Islet of Langerhans (tissue), 1 donor: ENCODE data around the gene S100A6.

Experiments
- FAIRE-seq: peaks from one replicate; lab custom pipeline; 2011; peaks lifted over from hg19 to GRCh38; lab: Jason Lieb, UNC

S100A6 gene

DNA sequence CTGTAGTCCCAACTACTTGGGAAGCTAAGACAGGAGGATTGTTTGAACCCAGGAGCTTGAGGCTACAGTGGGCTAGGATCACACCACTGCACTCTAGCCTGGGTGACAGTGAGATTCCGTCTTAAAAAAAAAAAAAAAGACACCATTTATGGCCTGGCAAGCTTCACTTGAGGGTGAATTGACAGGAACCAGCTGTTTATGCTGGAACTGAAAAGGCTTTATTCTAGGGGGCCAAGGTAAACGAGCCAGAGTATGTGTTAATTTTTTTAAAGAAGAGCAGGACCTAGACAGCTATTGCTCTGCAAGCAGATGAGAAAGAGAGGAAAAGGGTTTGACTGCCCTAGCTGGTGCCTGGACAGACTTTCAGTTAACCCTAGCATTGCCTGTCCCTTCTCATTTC lies 37.0 kb downstream of the S100A6 start:
- FAIRE-seq, result no peak

DNA sequence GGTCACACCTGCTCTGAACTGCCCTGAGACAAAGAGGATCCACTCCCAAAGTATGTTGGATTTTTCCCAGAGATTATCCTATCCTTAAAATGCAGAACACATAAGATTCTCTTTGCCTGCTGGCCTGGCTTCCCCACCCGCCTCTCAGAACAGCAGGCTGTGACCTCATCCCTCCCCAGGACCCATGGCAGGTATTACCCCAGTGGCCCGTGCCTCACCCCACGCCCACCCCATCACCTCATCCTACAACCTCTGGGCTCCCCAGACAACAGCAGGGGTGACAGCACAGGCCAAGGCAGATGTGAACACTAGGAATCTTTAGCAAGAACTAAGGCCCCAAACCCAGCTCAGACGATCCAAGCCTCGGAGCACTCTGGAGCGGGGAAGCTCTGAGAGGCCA lies 40.3 kb downstream of the S100A6 start:
- no peak for FAIRE-seq

DNA sequence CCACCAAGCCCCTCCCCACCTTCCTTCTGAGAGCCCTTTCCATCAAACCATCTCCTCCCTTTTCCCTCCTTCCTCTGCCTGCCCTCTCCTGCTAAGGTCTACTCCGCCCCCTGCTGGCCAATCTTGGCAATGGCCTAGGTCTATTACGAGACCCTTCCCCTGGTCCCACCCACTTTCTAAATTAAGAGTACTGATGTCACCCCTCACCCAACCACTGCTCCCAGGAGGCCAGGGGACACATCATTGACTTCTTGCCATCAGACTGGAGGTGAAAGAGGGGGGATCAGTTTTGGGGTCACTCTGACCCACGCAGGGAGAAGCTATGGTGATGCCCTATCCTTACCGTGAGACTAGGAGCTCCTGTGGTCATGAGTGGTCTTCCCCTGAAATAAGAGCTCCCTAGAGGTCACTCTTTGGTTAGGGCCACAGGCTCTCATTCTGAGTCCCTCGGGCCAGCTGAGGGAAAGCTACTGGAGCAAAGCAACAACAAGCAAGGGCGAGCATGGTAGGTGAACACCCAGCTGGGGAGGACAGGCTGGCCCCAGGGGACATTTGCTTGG lies 40.7 kb downstream of the S100A6 start:
- FAIRE-seq, result no peak

DNA sequence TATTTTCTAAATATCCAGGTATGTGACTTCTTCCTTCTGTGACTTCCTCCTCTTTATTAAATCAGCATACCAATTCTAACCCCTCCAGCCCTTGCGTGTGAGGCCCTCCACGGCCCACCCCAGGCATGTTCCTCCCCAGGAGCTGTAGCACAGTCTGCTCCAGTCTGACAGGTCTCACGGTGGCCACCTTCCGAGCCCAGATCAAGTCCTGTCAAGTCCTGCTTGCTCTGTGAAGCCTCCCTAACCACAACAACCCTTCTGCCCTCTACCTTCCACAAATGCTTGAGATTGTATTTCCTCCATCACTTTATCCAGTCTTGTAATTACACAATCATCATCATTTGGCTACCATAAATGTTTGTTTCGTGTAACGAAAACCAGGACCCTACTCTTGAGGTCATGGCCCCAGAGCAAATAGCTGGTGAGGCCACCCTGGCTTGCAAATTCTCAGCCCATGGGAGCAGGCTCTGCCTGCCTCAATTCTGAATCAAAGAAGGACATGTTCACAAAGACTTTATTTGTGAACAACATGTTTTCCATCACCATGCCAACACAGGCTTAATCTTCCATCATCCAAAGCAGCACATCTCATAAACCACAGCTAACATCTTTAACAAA lies 42.3 kb downstream of the S100A6 start:
- FAIRE-seq, result no peak

DNA sequence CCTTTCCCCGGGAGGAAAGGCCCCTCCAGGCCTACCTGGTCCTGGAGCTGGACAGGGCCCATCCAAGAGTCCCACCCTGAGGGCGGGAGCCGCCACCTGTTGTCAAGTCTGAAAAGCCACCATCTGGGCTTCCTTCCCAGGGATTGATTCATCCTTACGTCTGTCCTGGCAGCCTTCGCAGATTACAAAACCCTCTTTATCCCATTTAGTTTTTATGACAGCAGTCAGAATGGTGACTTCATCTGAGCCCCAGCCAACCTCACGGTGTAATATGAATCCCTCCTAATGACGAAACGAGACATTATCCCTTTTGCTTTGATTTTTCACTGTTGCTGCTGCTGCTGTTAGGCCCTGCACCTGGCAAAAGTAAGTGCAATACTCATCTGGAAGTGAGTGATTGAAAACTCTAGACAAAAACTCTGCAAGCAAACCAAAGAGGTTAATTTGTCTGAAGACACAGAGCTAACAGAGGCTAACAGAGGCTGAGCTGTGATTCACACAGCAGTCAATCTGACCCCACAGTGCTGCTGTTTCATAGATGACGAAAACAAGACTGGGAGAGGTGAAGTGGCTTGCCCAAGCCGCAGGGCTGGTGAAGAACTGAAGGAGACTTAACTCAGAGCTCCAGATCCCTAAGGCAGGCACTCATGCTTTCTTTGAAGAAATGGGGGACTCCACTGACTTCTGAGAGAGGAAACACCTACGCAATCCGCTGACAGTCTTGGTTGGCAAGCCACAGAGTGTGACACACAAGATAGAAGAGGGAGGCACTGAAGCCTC lies 45.3 kb downstream of the S100A6 start:
- no peak for FAIRE-seq

DNA sequence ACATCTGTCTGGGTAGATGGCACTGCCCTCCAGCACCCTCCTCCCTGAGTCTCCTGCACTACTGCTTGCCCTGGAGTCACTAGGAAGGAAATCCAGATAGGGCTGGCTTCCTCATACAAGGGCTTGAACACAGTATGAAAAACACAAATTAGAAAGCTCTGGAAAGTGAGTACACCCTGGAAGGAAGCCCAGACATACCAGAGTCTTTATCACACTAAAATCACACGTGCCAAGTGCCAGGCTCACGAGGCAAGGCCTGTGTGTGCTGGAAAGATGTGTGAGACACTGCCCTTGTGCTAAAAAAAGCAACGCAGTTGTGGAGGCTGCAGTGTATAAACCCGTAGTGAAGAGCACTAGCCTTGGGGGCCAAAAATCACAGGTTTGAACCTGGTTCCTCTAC lies 47.1 kb downstream of the S100A6 start:
- FAIRE-seq, result no peak

DNA sequence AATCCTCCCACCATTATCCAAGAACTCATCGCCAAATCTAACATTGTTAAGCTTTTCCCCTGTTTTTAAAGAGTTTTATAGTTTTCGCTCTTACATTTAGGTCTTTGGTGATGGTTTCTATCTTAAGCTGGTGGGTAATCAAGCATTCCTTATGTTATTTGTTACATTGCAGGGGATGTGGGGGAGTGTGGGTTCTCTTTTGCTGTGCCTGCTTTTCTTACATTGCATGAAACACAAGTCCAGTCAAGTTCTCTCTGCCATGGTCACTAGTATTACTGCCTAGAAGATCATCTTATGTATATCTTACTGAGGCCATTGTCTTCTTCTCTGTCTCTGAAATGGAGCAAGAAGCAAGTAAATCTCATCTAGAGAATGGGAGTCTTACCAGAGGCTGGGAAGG lies 48.1 kb downstream of the S100A6 start:
- FAIRE-seq, result no peak

DNA sequence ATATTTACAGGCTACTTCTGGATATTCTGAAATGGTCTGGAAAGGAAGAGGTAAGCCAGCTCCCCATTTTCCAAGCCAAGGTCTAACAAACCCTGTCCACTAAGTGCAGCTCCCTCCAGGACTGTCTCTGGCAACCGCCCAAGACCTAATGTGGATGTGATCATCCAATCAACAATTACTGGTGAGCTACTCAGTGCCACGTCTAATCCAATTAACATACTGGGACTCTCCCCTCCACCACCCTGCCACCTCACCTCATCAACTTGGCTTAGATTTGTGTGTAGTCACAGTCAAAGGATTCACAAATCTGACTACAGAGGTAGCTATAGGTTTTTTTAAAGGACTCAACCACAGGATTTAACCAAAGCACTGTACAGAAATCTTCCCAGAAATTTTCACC lies 49.9 kb downstream of the S100A6 start:
- no peak for FAIRE-seq
